Left ventricle myocardium inferior (tissue), 1 donor: ENCODE results near the gene TSHZ2. TPM values are rescaled to one million over a fixed set of nuclear protein-coding genes. Genes with fewer than 3 reads are reported as not detected.

Experiments used
- DNase-seq: peaks from one replicate; pipeline ENCODE4 v3.0.0-alpha.2; 2020
- H3K27ac ChIP-seq: fragments of 200-600 bp; replicated peaks from 2 replicates; pipeline ENCODE4 v1.8.0; 2021
- H3K27me3 ChIP-seq: fragments of 200-600 bp; 2 replicates; pipeline ENCODE4 v1.8.0; 2021; ENCODE audit warnings: low read depth
- H3K36me3 ChIP-seq: fragments of 200-600 bp; 2 replicates; pipeline ENCODE4 v1.8.0; 2021
- H3K4me1 ChIP-seq: fragments of 200-600 bp; 2 replicates; pipeline ENCODE4 v1.8.0; 2021
- H3K4me3 ChIP-seq: fragments of 200-600 bp; 2 replicates; pipeline ENCODE4 v1.8.0; 2021; ENCODE audit warnings: mild to moderate bottlenecking, moderate library complexity
- H3K9me3 ChIP-seq: fragments of 200-600 bp; replicated peaks from 2 replicates; pipeline ENCODE4 v1.8.0; 2021
- intact Hi-C: fragments of 100-400 bp; cut with micrococcal nuclease; formaldehyde crosslinking; loops from one replicate; pipeline ENCODE4 v1.11.0; 2022
- total RNA-seq: library from RNA; stranded (reverse); fragmentation: NEBNext Ultra II Directional; extraction: Animal tissue kit (Norgen Biotek cat#: 25700); gene quantifications from one replicate; pipeline ENCODE4 v1.2.1, GENCODE V29; 2021
- TF ChIP-seq, protein P1 (sequence below): fragments of 200-600 bp; IDR thresholded peaks from 2 replicates; pipeline ENCODE4 v1.8.0; 2021; ENCODE audit warnings: antibody characterized with exemption, mild to moderate bottlenecking, borderline replicate concordance
- donor health status: DM: no; HTN: yes; CAD: no; lungs with severe emphysema.

TSHZ2 gene
- total RNA-seq, 1 donor from 2014 or later, result 3.1 TPM

DNA sequence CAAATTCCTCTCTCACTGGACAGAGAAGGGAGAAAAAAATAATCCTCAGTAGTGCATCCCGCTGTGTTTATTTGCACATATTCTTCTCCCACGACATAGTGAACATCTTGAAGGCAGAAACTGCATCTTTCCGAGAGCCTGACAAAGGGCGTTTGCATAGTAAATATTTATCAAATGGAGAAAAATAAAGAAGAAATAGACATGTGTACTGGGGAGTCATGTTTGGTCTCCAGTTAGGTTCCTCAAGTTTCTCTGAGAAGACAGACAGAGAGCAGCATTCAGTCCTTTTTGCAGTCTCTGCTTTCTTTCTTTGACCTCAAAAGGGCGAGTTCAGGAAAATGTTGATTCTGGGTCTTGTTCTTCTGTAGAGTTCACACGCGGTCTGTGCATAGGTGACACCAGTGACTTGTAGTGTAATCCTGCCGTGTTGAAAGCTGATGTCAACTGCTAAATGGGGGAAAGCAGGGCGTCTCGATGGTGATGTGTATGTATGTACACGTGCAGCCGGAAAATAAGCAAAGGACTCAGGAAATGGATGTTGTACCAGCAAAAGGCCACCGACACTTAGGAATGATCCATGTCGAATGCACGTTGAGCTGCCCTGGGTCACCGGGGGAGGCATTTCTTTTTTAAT, 335.9 kb downstream of the TSHZ2 start:
- intact Hi-C loops, result no loop called here
- Histone ChIP-seq H3K9me3 (no peaks in the 10 kb centered on the region), H3K27me3 (peaks cover 4% of the 10 kb centered on the region), H3K4me3 (no peak overlapping the region), H3K4me1 (no peaks in the 10 kb centered on the region), H3K36me3 (no peaks in the 10 kb centered on the region), H3K27ac (no peak overlapping the region)
- no peak for DNase-seq
- TF ChIP-seq, protein P1, sequence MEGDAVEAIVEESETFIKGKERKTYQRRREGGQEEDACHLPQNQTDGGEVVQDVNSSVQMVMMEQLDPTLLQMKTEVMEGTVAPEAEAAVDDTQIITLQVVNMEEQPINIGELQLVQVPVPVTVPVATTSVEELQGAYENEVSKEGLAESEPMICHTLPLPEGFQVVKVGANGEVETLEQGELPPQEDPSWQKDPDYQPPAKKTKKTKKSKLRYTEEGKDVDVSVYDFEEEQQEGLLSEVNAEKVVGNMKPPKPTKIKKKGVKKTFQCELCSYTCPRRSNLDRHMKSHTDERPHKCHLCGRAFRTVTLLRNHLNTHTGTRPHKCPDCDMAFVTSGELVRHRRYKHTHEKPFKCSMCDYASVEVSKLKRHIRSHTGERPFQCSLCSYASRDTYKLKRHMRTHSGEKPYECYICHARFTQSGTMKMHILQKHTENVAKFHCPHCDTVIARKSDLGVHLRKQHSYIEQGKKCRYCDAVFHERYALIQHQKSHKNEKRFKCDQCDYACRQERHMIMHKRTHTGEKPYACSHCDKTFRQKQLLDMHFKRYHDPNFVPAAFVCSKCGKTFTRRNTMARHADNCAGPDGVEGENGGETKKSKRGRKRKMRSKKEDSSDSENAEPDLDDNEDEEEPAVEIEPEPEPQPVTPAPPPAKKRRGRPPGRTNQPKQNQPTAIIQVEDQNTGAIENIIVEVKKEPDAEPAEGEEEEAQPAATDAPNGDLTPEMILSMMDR, result no peak

DNA sequence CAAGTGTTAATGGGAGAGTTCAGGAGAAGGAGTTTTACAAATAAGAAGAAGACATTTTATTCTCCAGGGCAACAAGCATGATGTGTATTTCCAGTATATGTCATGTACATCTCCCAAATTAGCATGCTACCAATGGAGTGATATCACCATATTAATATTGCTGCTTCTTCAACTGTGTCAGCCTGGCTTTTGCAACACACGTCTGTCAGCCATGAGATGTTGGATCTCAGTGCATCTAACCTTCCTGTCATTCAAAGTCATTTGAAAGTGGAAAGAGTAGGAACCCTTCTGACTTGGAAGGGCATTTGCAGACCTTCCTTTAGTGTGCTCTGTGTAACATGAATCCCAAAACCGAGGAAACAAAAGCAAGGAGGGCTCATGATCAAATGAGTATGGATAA, 337.4 kb downstream of the TSHZ2 start:
- Histone ChIP-seq H3K36me3 (no peaks in the 10 kb centered on the region), H3K9me3 (no peaks in the 10 kb centered on the region), H3K4me3 (no peak overlapping the region), H3K27me3 (peaks cover 4% of the 10 kb centered on the region), H3K27ac (no peak overlapping the region), H3K4me1 (no peaks in the 10 kb centered on the region)
- intact Hi-C loops, result no loop called here
- no peak for DNase-seq
- TF ChIP-seq, protein P1, result no peak

DNA sequence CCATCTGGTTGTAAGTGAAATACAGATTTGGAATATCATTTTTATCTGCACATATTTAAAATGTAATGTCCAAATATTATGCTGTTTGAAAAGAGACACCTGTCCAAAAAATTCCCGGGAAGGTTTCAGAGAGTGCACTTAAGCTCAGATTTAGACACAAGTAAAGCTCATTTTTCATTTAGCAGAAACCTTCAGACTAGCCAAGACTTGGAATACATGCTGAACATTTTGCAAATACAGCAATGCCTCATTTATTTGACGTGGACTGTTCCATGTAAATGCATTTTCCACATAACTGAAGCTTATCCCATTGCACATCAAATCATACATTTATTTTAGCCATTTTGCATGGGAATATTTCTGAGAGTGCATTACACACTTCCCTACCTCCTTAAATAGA, 340.8 kb downstream of the TSHZ2 start:
- TF ChIP-seq, protein P1, result no peak
- Histone ChIP-seq H3K27ac (no peak overlapping the region), H3K4me1 (no peaks in the 10 kb centered on the region), H3K9me3 (no peaks in the 10 kb centered on the region), H3K27me3 (peaks cover 4% of the 10 kb centered on the region), H3K4me3 (no peak overlapping the region), H3K36me3 (no peaks in the 10 kb centered on the region)
- intact Hi-C loops, result no loop called here
- DNase-seq, result no peak

DNA sequence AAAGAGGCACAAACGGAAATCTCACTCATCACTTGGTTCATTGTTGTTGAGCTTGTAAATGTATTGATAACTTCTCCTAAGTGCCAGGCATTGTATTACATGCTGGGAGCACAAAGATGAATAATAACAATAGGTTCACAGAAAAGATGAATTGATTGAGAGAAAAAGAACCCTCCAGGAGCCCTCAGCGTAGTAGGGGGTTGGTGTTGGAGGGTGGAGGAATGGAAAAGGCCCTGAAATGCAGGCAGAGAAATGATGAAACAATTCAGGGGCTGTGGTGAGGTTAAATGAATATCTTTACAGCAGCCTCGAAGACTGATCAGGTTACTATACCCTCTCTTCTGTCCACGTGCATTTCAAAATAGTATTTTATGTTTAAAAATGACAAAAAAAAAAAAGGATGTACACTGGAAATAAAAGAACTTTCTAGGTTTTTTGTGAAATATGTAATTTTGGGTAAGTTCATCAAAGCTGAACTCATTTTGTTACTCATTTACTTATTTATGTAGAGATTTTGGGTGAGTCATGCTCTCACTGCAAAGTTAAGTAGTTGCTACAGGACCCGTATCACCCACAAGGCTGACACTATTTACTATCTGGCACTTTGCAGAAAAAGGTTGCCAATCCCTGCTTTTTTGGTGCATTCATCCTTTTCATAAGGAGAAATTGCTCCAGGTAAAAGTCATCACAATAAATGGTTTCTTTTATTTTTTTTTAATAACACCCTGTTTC, 344.2 kb downstream of the TSHZ2 start:
- TF ChIP-seq, protein P1, result no peak
- H3K36me3 ChIP-seq, result no peaks in the 10 kb centered on the region
- no peak for DNase-seq
- no peak overlapping the region for H3K4me3 ChIP-seq
- no peak overlapping the region for H3K27ac ChIP-seq
- H3K9me3 ChIP-seq, result no peaks in the 10 kb centered on the region
- intact Hi-C loops, result no loop called here
- no peaks in the 10 kb centered on the region for H3K27me3 ChIP-seq
- no peaks in the 10 kb centered on the region for H3K4me1 ChIP-seq

DNA sequence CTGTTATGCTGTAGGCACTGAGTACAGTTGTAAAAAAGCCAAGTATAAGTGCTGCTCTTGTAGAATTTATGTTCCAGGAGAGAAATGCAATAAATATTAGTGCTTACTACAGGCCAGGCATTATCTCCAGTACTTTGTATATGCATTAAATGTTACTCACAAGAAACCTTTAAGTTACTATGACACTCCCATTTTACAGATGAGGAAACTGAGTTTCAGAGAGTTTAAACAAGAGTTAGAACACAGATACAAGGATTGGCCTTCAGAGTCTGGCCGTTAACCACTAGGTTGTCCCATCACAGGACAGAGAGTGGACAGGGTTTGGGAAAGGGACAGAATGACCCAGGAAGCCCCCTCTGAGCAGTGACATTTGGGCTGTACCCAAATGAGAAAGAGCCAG, 347.0 kb downstream of the TSHZ2 start:
- Histone ChIP-seq H3K27ac (no peak overlapping the region), H3K36me3 (no peaks in the 10 kb centered on the region), H3K27me3 (no peaks in the 10 kb centered on the region), H3K4me1 (no peaks in the 10 kb centered on the region), H3K4me3 (no peak overlapping the region), H3K9me3 (no peaks in the 10 kb centered on the region)
- intact Hi-C loops, result no loop called here
- TF ChIP-seq, protein P1, result no peak
- DNase-seq, result no peak
